Activated CD8-positive, alpha-beta memory T cell treated with anti-CD3 and anti-CD28 coated beads, Interleukin-2, amount 50 U/mL, for 24 hours (primary cell): Measurements from ENCODE around the gene KIF21B.

Experiments
- DNase-seq: peaks from one replicate; pipeline ENCODE4 v3.0.0-alpha.2; 2020; ENCODE audit errors: extremely low read depth

The KIF21B gene, protein sequence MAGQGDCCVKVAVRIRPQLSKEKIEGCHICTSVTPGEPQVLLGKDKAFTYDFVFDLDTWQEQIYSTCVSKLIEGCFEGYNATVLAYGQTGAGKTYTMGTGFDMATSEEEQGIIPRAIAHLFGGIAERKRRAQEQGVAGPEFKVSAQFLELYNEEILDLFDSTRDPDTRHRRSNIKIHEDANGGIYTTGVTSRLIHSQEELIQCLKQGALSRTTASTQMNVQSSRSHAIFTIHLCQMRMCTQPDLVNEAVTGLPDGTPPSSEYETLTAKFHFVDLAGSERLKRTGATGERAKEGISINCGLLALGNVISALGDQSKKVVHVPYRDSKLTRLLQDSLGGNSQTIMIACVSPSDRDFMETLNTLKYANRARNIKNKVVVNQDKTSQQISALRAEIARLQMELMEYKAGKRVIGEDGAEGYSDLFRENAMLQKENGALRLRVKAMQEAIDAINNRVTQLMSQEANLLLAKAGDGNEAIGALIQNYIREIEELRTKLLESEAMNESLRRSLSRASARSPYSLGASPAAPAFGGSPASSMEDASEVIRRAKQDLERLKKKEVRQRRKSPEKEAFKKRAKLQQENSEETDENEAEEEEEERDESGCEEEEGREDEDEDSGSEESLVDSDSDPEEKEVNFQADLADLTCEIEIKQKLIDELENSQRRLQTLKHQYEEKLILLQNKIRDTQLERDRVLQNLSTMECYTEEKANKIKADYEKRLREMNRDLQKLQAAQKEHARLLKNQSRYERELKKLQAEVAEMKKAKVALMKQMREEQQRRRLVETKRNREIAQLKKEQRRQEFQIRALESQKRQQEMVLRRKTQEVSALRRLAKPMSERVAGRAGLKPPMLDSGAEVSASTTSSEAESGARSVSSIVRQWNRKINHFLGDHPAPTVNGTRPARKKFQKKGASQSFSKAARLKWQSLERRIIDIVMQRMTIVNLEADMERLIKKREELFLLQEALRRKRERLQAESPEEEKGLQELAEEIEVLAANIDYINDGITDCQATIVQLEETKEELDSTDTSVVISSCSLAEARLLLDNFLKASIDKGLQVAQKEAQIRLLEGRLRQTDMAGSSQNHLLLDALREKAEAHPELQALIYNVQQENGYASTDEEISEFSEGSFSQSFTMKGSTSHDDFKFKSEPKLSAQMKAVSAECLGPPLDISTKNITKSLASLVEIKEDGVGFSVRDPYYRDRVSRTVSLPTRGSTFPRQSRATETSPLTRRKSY (N-terminal part only)

DNA sequence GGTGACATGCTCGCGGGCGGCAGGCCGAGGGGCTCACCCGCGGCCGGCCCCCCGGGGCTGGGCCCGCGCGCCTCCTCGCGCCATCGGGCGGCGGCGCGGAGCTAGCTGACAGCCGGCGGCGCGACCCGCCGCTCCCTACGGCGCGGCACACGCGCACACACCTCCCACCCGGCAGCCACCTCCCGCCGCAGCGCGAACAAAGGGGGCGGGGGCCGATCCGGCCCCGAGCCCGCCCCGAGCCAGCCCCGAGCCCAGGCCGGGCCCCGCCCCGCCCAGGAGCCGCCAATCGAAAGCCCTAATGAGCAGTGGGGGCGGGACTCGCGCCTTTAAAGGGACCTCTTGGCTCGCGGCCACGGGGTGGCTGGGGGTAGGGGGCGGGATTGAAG is at the start of gene KIF21B:
Gene KIF21B (minus strand): TSS at position 198 of the 386 bp plus-strand sequence. CDS start 331 bp downstream, outside the sequence.
- peak; percentile 60 for DNase-seq

DNA sequence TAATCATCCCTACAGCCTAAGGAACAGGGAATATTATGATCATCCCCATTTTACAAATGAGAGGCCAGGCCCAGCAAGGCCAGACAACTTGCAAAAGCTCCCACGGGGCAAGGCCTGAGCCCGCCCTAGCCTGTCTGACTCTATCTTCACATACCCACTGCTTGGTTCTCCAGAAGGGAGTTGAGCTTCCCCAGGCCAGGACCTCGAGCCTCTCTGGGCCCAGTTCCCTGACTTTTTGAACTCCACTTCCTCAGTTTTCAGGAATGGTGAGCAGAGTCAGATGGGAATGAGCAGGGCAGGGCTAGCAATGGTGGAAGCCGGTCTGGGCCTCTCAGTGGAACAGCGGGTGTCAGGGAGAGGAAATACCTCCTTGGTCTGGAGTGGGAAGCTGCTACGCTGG is 49.4 kb upstream of the KIF21B start:
- DNase-seq = no peak

DNA sequence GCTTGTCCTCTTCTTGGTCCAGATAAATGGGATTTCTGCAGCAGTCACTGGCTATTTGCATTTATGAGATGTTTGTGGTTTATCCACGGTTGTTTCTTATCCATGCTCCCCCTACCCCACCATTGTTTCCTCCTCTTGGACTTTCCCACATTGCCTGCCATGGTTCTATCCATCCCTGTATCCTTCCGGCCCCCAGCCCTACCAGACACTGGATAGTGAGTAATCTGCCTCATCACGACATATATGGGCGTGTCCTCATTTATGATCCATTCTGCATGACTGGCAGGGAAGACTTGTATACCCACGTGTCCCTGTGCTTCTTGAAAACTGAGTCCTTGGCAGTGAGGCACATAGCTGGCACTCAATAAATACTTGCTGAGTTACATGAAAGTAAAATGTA is 48.6 kb upstream of the KIF21B start:
- no peak for DNase-seq

DNA sequence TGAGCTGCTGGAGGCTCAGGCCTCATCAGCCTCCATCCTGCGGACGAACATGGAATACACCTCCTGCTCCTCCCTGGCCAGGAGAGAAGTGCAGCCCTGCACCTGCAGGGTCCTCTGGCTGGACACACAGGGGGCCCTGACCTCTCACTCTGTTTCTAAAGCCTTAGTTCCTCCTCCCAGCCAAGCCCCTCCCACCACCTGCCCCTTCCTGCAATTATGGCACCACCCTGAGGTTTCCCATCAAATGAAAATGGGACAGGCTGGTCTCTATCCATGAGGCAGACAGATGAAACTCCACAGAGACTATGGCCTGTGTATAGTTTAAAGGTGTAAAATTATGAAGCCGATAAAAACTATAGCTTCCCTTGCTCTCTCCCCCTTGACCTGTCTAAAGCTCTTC is 46.1 kb upstream of the KIF21B start:
- no peak for DNase-seq

DNA sequence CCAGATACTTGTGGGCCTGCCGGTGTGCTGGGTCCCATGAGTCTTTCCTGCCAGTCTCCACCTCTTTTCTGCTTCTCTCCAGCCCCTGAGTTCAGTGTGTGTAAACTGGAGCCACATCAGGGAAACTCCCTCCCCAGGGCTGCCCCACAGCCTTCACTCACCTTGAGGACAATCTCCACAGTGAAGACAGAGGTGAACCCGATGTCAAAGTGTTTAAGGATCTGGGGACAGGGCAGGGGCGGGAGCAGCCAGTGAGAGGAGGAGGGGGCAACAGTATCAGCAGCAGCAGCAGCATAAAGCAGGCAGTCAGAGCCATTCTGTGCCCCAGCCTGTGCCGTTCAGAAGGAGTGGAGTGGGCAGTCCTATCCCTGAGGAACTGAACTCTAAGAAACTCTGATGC is 45.5 kb upstream of the KIF21B start:
- DNase-seq = no peak

DNA sequence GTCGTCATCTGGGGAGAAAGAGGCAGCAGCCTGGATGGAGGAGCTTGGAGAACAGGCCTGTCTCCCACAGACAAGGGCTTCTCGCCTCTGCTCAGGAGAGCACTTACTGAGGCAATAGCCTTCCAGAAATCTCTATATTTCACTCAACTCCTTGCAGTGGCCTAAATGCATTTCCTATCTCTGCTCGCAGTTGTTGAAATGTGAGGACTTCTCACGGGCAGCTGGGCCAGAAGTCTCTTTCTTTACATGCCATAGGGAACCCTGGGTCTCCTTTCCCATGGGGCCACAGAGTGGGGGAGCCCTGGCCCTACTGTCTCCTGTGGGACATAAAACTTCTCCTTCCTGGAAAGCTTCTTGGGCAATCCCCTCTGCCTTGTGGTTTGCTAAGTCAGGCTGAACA is 43.5 kb upstream of the KIF21B start:
- DNase-seq = no peak

DNA sequence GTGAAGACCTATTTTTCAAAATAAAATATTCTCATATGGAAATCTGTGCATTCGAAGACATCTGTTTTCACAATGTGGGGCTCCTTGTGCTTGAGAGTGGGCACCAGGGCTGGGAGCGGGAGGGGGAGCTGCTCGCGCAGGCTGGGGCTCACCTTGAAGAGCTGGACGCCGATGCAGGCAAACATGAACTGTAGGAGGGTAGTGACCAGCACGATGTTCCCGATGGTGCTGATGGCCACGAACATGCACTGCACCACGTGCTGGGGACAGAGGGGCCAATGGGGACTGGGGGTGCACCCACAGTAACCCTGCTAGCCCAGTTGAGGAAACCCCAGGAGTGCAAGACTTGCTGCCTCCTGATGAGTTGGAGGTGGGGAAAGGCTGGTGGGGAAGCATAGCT is 42.2 kb upstream of the KIF21B start:
- no peak for DNase-seq

DNA sequence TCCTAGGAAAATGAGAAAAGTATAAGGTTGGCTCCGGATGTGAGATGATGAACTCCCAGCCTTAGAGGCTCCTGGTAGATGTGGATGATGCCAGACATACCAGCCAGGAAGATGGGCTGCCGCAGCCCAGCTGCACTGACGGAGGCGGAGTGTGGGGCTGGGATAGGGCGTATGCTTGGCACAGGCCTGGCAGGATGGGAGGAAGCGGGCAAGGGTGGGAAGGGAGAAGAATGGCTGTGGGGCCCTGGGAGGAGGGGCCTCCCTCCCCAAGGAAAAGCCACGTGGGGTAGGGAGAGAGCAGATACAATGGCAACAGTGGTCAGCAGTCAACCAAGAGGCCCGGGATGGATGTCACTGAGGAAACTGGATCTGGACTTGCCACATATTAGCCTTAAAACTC is 41.3 kb upstream of the KIF21B start:
- no peak for DNase-seq

DNA sequence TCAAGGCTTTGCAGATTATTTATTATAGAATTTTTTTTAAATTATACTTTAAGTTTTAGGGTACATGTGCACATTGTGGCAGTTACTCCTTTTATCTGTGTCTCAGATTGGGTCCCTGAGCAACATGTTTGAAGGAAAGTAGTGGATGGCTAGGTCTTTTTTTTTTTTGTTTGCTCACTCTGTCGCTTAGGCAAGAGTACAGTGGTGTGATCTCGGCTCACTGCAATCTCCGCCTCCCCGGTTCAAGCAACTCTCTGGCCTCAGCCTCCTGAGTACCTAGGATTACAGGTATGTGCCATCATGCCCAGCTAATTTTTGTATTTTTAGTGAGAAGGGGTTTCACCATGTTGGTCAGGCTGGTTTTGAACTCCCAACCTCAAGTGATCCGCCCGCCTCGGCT is 39.6 kb upstream of the KIF21B start:
- no peak for DNase-seq

DNA sequence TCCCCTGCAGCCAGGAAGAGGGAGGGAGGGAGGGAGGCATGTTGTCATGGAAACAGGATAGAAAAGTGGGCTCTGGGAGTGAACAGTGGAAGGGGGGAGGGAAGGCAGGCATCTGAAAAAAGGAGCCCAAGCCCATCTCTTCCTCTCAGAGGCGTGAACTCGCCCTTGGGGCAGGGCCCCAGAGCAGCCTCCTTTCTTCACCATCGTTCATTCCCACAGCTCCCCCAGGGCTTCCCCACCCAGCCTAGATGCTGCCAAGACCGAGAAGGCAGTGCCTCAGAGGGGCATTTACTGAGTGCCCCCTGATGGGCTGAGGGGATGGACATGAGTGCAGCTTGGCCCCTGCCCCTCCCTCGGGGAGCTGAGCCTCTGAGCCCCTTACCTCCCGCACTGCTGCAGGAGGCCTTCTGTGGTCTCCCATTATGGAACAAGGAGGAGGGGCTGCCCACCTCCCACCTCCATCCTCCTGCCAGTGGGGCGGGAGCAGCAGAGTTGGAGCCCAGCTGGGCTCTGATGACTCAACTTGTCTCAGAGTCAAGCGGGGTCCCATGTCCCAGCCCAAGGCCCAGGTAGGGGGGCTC is 39.1 kb upstream of the KIF21B start:
- no peak for DNase-seq

DNA sequence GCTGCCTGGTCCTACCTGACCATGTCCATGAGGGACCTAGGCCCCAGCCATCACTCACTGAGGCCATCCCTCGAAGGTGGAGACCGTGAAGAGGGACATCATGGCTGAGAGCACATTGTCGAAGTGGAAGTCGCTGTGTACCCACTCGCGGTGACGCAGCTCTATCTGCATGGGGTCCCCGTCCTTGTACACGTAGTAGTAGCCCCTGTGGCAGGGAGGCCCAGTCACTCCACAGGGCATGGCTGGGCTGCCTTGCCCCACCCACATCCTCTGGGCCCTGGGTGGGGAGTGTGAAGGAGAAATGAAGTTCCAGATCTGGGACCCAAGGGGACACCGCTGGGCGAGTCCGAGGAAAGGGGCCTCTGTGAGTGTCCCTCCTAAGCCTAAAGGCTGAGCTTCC is 38.4 kb upstream of the KIF21B start:
- no peak for DNase-seq

DNA sequence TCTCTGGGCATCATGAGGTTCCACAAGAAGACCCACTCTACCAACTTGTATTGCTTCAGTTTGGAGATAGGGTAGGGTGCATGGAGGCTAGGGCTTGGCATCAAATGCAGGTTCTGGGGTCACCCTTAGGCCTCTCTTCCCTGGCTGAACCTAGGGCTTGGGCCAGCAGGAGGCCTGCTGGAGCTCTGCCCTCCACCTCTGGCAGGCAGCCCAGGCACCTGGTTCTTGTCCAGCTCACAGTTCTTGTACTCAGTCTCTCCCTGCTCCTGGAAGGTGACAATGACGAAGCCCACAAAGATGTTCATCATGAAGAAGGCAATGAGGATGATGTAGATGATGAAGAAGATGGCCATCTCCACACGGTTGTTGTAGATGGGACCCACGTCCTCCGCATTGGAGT is 37.5 kb upstream of the KIF21B start:
- no peak for DNase-seq

DNA sequence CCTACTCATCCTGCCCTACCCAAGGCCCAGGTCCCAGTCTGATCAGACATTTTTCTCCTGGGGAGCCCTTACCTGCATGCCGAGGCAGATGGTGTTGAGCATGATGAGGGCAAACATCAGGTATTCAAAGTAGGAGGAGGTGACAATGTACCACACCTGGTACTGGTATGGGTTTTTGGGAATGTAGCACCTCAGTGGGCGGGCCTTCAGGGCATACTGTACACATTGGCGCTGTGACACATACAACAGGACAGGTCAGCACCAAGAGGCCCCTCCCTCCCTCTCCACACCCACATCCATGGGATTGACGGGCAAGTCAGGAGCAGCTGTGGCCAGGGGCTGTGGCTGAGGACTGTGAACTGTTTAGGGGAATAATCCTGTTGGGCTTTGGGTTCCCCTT is 37.1 kb upstream of the KIF21B start:
- no peak for DNase-seq

DNA sequence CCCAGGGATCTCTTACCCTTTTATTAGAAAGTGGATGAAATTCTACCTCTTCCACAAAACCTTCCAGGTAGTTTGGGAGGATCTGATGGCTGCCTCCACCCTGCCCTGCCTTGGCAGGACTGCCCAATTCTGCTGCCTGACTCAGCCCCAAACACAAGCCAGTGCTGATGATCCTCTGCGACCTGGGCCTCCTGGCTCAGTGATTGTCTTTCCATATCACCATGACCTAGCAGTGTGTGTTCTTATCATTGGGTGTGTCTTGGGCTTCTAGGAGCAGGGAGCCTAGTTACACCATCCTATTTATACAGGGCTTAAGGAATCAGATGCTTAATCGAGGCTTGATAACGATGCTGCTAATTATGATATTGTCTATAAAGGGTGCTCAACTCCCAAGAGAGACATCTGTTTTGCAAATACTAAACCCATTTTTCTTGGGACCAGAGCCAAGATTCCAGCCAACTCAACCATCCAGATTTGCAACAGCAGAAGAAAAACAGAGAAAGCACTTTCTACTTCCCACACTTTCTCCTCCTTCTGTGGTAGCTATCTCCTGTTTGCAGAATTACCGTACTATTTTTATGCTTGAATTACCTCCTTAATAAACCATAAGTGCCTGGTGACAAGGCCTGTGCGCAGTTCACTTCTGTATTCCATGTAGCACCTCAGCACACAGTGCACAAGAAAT is 36.5 kb upstream of the KIF21B start:
- DNase-seq = no peak

DNA sequence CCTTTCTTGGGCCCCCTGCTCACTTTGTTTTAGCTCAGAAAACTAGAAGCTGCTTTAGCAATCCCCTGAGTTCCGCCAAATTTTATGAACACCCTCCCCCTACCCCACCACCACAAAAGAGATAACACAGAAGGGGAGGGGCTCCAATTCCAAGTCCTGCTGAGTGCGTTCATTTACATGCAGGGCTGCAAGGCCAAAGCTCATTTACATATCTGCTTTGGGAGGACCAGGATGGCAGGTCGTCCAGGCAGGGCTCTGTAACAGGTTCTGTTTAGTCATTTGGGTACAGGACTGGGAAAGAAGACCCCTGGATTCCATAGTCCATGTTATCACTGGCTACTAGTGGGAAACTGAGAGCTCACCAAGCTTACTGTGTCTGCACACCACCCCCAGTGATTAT is 35.9 kb upstream of the KIF21B start:
- no peak for DNase-seq

DNA sequence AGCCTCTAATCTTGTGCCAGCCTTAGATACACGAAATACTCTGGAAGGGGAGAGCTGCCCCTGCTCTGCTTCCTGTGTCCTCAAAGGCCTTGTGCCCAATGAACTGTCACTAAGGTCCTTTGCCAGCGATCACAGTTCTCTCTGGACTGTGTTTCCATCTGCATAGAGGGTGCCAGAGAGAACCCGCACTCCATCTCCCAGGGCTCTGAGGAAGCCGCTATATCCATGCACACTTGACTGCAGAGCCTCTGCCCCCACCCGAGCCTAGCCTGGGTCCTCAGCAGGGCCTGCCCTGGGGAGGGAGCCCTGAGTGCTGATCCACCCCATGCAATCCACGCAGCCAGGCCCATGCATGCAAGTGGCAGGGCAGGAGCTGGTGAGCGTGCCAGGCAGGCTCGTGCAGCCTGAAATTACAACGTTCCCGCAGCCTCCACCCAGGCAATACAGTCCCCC is 30.6 kb upstream of the KIF21B start:
- DNase-seq = no peak

DNA sequence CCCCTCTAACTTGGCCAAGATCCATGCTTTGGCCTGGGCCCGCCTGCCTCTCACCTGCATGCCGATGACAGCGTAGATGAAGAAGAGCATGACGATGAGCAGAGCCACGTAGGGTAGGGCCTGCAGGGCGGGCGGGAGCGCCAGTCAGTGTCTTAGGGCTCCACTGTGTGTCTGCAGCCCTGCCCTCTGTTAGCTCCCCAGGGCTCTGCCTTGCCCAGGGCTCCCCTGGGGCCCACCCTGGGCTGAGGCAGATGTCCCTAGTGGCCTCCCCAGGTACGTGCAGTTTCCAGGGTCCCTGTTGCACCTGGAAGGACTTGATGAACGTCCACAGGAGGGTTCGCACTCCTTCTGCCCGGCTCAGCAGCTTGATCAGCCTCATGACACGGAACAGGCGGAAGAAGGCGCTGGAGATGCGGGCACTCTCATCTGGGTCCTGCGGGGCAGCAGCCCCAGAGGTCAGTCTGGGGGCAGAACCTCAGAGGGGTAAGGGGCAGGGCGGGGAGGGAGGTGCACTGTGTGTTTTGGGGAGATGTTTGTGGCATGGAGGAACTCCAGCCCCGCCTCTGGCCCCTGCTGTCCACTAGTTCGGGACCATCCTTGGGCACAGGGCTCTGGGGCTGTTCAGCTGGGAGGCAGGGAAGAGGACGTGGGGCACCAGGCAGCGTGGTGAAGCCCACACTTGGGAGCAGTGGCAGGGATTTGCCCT is 29.8 kb upstream of the KIF21B start:
- DNase-seq = no peak

DNA sequence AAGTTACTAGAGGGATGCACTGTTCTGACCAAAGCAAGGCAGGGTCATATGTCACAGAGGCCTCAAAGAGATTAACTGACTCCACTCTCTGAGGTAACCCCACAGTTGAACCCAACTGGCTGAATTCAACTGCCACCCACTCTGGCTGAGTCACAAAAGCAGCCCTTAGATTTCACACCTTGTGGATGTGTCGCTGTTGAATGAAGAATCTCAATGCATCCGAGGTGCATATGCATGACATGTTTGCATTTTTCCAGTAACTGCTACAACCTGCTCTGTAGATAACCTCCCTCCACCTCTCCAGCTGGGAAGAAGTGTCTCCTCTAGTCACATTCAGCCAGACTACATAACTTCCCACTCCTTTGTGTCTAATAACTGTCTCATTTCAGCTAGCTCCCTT is 27.9 kb upstream of the KIF21B start:
- no peak for DNase-seq

DNA sequence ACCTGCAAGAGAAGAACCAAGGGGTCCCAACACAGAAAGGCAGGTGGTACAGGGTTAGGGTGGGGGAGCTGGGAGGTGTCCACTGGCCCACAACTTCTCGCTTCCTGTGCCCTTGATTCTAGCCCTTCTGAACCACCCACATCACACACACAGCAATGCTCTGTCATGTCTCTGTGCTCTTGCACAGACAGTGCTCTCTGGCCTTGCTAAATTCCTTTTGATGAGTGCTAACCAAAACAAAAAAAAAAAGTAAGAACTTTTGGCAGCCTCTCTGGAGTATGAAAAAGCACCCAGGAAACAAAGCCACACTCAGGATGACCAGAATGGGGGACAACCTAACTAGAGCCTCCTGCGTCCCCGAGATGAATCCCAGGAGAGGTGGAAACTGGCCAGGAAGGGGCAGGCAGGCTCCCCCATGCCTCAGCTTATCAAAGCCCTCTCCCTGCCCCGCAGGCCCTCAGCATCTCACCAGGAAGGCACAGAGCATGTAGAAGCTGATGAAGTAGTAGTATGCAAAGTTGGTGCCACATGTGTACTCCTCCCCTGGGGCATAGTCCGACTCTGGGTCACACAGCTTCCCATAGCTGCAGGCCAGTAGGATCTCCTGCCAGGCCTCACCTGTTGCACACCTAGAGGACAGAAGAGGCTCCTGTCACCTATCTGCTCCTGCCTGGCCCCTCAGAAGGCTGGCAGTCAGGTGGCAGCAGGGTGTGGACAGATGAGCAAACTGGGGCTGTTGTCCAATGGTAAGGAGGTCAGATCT is 27.2 kb upstream of the KIF21B start:
- no peak for DNase-seq

DNA sequence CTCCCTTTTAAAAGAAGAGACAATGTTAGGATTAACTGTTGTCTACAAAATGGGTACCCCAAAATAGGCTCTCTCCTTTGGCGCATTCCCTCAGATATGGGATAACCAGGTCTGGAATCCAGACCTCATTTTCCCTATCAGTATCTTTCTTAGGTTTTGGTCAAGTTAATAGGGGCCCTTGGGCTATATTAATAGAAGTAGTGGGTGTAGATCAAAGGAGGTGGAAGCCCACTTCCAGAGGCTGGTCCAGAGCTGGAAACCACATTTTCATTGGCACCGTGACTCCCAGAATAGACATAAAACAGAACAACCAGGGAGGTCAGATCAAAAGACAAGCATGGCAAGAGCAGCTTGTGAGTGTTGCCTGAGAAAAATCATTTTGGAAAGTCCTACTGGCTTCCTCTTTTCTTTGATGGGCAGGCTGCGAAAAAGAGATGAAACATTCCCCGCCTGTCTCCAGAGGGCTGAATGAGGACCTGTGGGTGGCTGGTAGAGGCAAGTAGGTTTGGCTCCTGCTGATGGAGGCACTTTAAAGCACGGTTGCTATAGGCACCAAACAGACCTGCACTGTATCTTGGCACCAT is 25.8 kb upstream of the KIF21B start:
- no peak for DNase-seq
